H9 (cell line): ENCODE results near the gene GPX2. TPM values are rescaled to one million over a fixed set of nuclear protein-coding genes. Genes with fewer than 3 reads are reported as not detected.

Experiments
- DNase-seq: peaks from one replicate; pipeline ENCODE4 v3.0.0-alpha.2; 2017
- H2AFZ ChIP-seq: one replicate; pipeline ENCODE4 v1.6.1; 2013; ENCODE audit warnings: mild to moderate bottlenecking, low read length, control low read depth, moderate library complexity
- H2AK5ac ChIP-seq: 2 replicates; pipeline ENCODE4 v1.6.1; 2013; ENCODE audit warnings: low read length, control low read depth, mixed read lengths; ENCODE audit not compliant: insufficient read length
- H2BK120ac ChIP-seq: one replicate; pipeline ENCODE4 v1.6.1; 2013; ENCODE audit warnings: low read depth, mild to moderate bottlenecking, low read length, control low read depth, inconsistent platforms; ENCODE audit not compliant: poor library complexity, severe bottlenecking
- H2BK12ac ChIP-seq: 2 replicates; pipeline ENCODE4 v1.6.1; 2013; ENCODE audit warnings: low read length, control low read depth, mixed read lengths, low read depth; ENCODE audit not compliant: insufficient read length
- H2BK15ac ChIP-seq: 2 replicates; pipeline ENCODE4 v1.6.1; 2013; ENCODE audit warnings: low read depth, low read length, control low read depth
- H2BK20ac ChIP-seq: one replicate; pipeline ENCODE4 v1.6.1; 2013; ENCODE audit warnings: low read depth, mild to moderate bottlenecking, low read length, control low read depth, inconsistent platforms; ENCODE audit not compliant: poor library complexity, severe bottlenecking
- H2BK5ac ChIP-seq: 2 replicates; pipeline ENCODE4 v1.6.1; 2013; ENCODE audit warnings: low read length, control low read depth, mixed read lengths; ENCODE audit not compliant: insufficient read length
- H3K14ac ChIP-seq: 2 replicates; pipeline ENCODE4 v1.6.1; 2013; ENCODE audit warnings: low read length, control low read depth; ENCODE audit not compliant: insufficient read depth
- H3K18ac ChIP-seq: 2 replicates; pipeline ENCODE4 v1.6.1; 2013; ENCODE audit warnings: low read depth, mild to moderate bottlenecking, mixed read lengths, low read length, control low read depth; ENCODE audit not compliant: insufficient read length
- H3K23ac ChIP-seq: 2 replicates; pipeline ENCODE4 v1.6.1; 2013; ENCODE audit warnings: low read length, control low read depth, mixed read lengths, low read depth; ENCODE audit not compliant: insufficient read length
- H3K23me2 ChIP-seq: 2 replicates; pipeline ENCODE4 v1.6.1; 2013; ENCODE audit warnings: low read depth, mild to moderate bottlenecking, mixed read lengths, low read length, control low read depth; ENCODE audit not compliant: insufficient read length, poor library complexity, severe bottlenecking
- H3K27ac ChIP-seq: 2 replicates; pipeline ENCODE4 v1.5.1; 2013; ENCODE audit warnings: low read length, control low read depth, mixed read lengths, low read depth; ENCODE audit not compliant: insufficient read length
- H3K27me3 ChIP-seq: 2 replicates; pipeline ENCODE4 v1.6.1; 2013; ENCODE audit warnings: low read length, control low read depth, inconsistent platforms; ENCODE audit not compliant: insufficient read depth
- H3K4ac ChIP-seq: 2 replicates; pipeline ENCODE4 v1.6.1; 2013; ENCODE audit warnings: low read depth, mild to moderate bottlenecking, control low read depth, inconsistent platforms, low read length, moderate library complexity
- H3K4me1 ChIP-seq: 2 replicates; pipeline ENCODE4 v1.6.1; 2013; ENCODE audit warnings: low read length, control low read depth, inconsistent platforms; ENCODE audit not compliant: insufficient read depth
- H3K4me2 ChIP-seq: 2 replicates; pipeline ENCODE4 v1.6.1; 2013; ENCODE audit warnings: low read length, control low read depth, mixed read lengths; ENCODE audit not compliant: insufficient read length, insufficient read depth
- H3K56ac ChIP-seq: 2 replicates; pipeline ENCODE4 v1.6.1; 2013; ENCODE audit warnings: low read depth, mild to moderate bottlenecking, mixed read lengths, low read length, control low read depth; ENCODE audit not compliant: insufficient read length
- H3K79me1 ChIP-seq: 2 replicates; pipeline ENCODE4 v1.6.1; 2013; ENCODE audit warnings: low read depth, mild to moderate bottlenecking, moderate library complexity, low read length, control low read depth, inconsistent platforms; ENCODE audit not compliant: insufficient read depth, poor library complexity, severe bottlenecking
- H3K79me2 ChIP-seq: 2 replicates; pipeline ENCODE4 v1.6.1; 2013; ENCODE audit warnings: low read length, control low read depth, inconsistent platforms; ENCODE audit not compliant: insufficient read depth
- H3K9ac ChIP-seq: 2 replicates; pipeline ENCODE4 v1.6.1; 2013; ENCODE audit warnings: low read length, control low read depth, mixed read lengths; ENCODE audit not compliant: insufficient read length; ENCODE audit errors: extremely low read depth
- H3K9me3 ChIP-seq: one replicate; pipeline ENCODE4 v1.6.1; 2013; ENCODE audit warnings: low read depth, low read length, inconsistent platforms; ENCODE audit not compliant: control insufficient read depth
- H3T11ph ChIP-seq: one replicate; pipeline ENCODE4 v1.6.1; 2013; ENCODE audit warnings: mild to moderate bottlenecking, low read length, control low read depth, inconsistent platforms
- H4K20me1 ChIP-seq: one replicate; pipeline ENCODE4 v1.6.1; 2013; ENCODE audit not compliant: control insufficient read depth, insufficient read length, insufficient read depth
- H4K5ac ChIP-seq: 2 replicates; pipeline ENCODE4 v1.6.1; 2013; ENCODE audit warnings: low read depth, mild to moderate bottlenecking, mixed read lengths, low read length, control low read depth; ENCODE audit not compliant: insufficient read length
- H4K8ac ChIP-seq: replicated peaks from 2 replicates; pipeline ENCODE4 v1.6.1; 2013; ENCODE audit warnings: low read length, control low read depth, mixed read lengths, low read depth; ENCODE audit not compliant: insufficient read length
- H4K91ac ChIP-seq: 2 replicates; pipeline ENCODE4 v1.6.1; 2013; ENCODE audit warnings: low read depth, mild to moderate bottlenecking, moderate library complexity, mixed read lengths, low read length, control low read depth; ENCODE audit not compliant: insufficient read length
- H3K27ac Mint-ChIP-seq, 3 experiments: 2 replicates in 2 of 3; 3 replicates in 1 of 3; pipeline ENCODE4 v1.8.0; 2020 to 2021; ENCODE audit warnings: mixed read lengths in 3 of 3, mild to moderate bottlenecking in 1 of 3, moderate library complexity in 1 of 3
- H3K27me3 Mint-ChIP-seq: 2 replicates; pipeline ENCODE4 v1.8.0; 2021; ENCODE audit warnings: low read depth, mild to moderate bottlenecking, moderate library complexity, mixed read lengths
- H3K36me3 Mint-ChIP-seq, 3 experiments: 2 replicates in 2 of 3; 3 replicates in 1 of 3; pipeline ENCODE4 v1.8.0; 2020 to 2021; ENCODE audit warnings: low read depth in 3 of 3, mixed read lengths in 3 of 3; ENCODE audit not compliant: insufficient read depth in 1 of 3
- H3K4me1 Mint-ChIP-seq, 2 experiments: 2 replicates each; pipeline ENCODE4 v1.8.0; 2020; ENCODE audit warnings: mixed read lengths in 2 of 2
- H3K4me3 Mint-ChIP-seq, 2 experiments: 2 replicates in 1 of 2; 3 replicates in 1 of 2; pipeline ENCODE4 v1.8.0; 2020 to 2021; ENCODE audit warnings: mild to moderate bottlenecking in 2 of 2, mixed read lengths in 2 of 2, moderate library complexity in 1 of 2
- H3K9me3 Mint-ChIP-seq, 2 experiments: 2 replicates in 1 of 2; 3 replicates in 1 of 2; pipeline ENCODE4 v1.8.0; 2020; ENCODE audit warnings: mild to moderate bottlenecking in 2 of 2, mixed read lengths in 2 of 2, moderate library complexity in 1 of 2
- WGBS: extraction: QIAGEN DNeasy Blood & Tissue Kit; methylation state at CpG from one replicate; pipeline ENCODE4 v1.1.7; 2013; ENCODE audit warnings: missing lambda C conversion rate, low lambda C conversion rate, mixed read lengths; ENCODE audit not compliant: insufficient read length; ENCODE audit errors: extremely low coverage; 5-methylcytosine and 5-hydroxymethylcytosine counted together
- total RNA-seq: library from RNA; stranded (reverse); gene quantifications from 2 replicates; pipeline ENCODE4 v1.2.1, GENCODE V29; 2021
- TF ChIP-seq, protein P1 (sequence below): fragments of 200-600 bp; sonication (generic); conservative IDR thresholded peaks from 3 replicates; pipeline ENCODE4 v1.8.0; 2021; ENCODE audit warnings: antibody characterized with exemption, mild to moderate bottlenecking

The GPX2 gene
- total RNA-seq, 1 experiment from 2014 or later = 0.79 TPM

DNA sequence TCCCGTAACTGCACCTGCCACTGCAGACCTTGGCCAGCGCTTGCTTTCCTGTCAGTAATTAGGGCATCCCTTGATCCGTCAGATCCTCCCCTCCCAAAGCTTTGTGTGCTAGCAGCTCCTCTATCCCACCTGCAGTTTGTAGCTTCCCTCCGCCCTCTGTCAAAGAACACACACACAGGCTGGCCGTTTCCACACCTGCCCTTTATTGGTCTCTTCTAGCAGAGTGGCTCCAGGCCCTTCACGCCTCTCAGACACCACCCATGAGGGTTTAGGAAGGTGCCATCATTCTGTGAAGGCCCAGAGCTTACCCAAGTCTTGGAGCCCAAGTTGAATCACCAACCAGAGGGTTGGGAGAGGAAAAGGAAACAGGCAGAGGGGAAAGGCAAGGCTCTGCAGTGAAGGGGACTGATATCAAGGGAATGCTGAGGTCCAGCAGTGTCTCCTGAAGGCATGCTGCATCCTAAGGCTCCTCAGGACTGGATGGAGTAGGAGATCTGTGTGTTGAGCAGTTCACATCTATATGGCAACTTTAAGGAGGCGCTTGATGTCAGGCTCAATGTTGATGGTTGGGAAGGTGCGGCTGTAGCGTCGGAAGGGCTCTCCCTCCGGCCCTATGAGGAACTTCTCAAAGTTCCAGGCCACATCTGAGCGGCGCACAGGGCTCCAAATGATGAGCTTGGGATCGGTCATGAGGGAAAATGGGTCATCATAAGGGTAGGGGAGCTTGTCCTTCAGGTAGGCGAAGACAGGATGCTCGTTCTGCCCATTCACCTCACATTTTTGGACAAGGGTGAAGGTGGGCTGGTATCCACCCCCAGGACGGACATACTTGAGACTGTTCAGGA lies 3.4 kb downstream of the GPX2 start:
- Histone ChIP-seq H3K4ac (no peak overlapping the region), H2AFZ (no peak overlapping the region), H3K27me3 (no peaks in the 10 kb centered on the region), H4K5ac (no peak overlapping the region), H4K20me1 (no peaks in the 10 kb centered on the region), H3T11ph (no peak overlapping the region), H3K23me2 (no peaks in the 10 kb centered on the region), H2BK20ac (no peak overlapping the region), H3K56ac (no peak overlapping the region), H2BK5ac (no peak overlapping the region), H3K18ac (no peak overlapping the region), H4K91ac (no peak overlapping the region), H2BK15ac (no peak overlapping the region), H3K27ac (no peak overlapping the region), H3K14ac (no peak overlapping the region), H3K4me2 (no peak overlapping the region), H3K79me1 (no peaks in the 10 kb centered on the region), H3K4me1 (peaks cover 2% of the 10 kb centered on the region; the same call in 1 of the 2 replicates), H3K9me3 (no peaks in the 10 kb centered on the region), H2BK120ac (no peak overlapping the region), H3K79me2 (no peaks in the 10 kb centered on the region), H2AK5ac (no peak overlapping the region), H3K23ac (no peak overlapping the region), H2BK12ac (no peak overlapping the region), H3K9ac (no peak overlapping the region), H4K8ac (no peak overlapping the region)
- Mint-ChIP-seq H3K27ac (peak overlapping the region in 2 of 3 experiments; percentile 6 to 84; a peak in 2 of 7 replicates), H3K4me1 (peaks cover 20% of the 10 kb centered on the region in 2 experiments), H3K4me3 (no peak overlapping the region; a peak in 1 of 5 replicates), H3K36me3 (peaks cover 3 to 13% (median 5%) of the 10 kb centered on the region in 3 experiments), H3K27me3 (no peaks in the 10 kb centered on the region), H3K9me3 (no peaks in the 10 kb centered on the region)
- TF ChIP-seq, protein P1, sequence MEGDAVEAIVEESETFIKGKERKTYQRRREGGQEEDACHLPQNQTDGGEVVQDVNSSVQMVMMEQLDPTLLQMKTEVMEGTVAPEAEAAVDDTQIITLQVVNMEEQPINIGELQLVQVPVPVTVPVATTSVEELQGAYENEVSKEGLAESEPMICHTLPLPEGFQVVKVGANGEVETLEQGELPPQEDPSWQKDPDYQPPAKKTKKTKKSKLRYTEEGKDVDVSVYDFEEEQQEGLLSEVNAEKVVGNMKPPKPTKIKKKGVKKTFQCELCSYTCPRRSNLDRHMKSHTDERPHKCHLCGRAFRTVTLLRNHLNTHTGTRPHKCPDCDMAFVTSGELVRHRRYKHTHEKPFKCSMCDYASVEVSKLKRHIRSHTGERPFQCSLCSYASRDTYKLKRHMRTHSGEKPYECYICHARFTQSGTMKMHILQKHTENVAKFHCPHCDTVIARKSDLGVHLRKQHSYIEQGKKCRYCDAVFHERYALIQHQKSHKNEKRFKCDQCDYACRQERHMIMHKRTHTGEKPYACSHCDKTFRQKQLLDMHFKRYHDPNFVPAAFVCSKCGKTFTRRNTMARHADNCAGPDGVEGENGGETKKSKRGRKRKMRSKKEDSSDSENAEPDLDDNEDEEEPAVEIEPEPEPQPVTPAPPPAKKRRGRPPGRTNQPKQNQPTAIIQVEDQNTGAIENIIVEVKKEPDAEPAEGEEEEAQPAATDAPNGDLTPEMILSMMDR = no peak
- no peak for DNase-seq
- WGBS = no CpG with 5 or more reads among the region's 17 CpGs
